ENCODE measurements around the gene PISD. TPM values are rescaled to one million over a fixed set of nuclear protein-coding genes. Genes with fewer than 3 reads are reported as not detected.

PISD gene
- total and polyA plus RNA-seq, 2 donors (not counting 3 experiments of a cell fraction or from before 2014, with no cell fraction given), result 53.4 to 58.0 TPM

DNA sequence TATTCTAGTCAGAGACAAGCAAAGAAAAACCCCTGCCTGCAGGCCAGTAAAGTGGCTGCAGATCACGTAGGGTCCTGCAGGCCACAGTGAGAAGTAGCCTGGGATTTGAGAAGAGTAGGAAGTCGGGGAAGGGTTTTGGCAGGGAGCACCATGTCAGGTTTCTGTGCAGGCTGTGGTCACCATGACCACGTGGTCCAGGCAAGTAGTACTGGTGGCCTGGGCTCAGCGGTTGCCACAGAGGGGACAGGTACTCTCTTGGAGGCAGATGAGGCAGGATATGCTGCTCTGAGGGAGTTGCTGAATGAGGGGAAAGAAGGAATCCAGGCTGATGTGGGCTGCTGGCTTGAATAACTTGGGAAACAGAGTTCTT is 46.5 kb downstream of the PISD start:
- CTCF ChIA-PET, result interaction anchor here (0.5 to 2.4 kb wide), 5 partner anchors 15 to 69 kb away, joined by 3 to 8 read pairs (median 5); no protein-coding TSS in a partner anchor

More for the DNA sequence above, 46.5 kb downstream of the PISD start:
- peaks cover 6% of the 10 kb centered on the region for H3K4me1 ChIP-seq (ENCODE audit: control insufficient read depth, extremely low read depth, insufficient read depth, low read length)
- H3K9ac ChIP-seq (replicated peaks; ENCODE audit: extremely low read depth, insufficient read depth, low read length), result no peak overlapping the region
- FAIRE-seq (no peak), DNase-seq (ENCODE audit: low read depth, low spot score) (no peak)
- H3K9me1 ChIP-seq (replicated peaks; ENCODE audit: control insufficient read depth, extremely low read depth, insufficient read depth, low read length), result no peaks in the 10 kb centered on the region
- BruUV-seq (replicated peaks), result no TSS peak
- intact Hi-C loops (cut with micrococcal nuclease), result no loop called here
- H3K4me2 ChIP-seq (ENCODE audit: insufficient read depth, low read length), result no peak overlapping the region
- H3K9me3 ChIP-seq (replicated peaks; ENCODE audit: control insufficient read depth, insufficient read depth, low read length), result no peaks in the 10 kb centered on the region
- TF ChIP-seq GATA2 (IDR thresholded peaks at IDR 0.05; ENCODE audit: insufficient read depth, insufficient read length, low read depth, low read length) (no peak), POLR2AphosphoS5 (IDR thresholded peaks at IDR 0.05; ENCODE audit: insufficient read depth, low read depth, low read length) (no peak), EZH2 (IDR thresholded peaks at IDR 0.05; ENCODE audit: borderline replicate concordance, low read depth, low read length, severe bottlenecking) (no peak), MYC (IDR thresholded peaks at IDR 0.05; ENCODE audit: low read depth, low read length) (no peak), FOS (IDR thresholded peaks at IDR 0.05; ENCODE audit: borderline replicate concordance, insufficient read depth, low read length) (no peak), JUN (IDR thresholded peaks at IDR 0.05; ENCODE audit: borderline replicate concordance, insufficient read depth, insufficient read length, low read depth) (no peak), POLR2A (IDR thresholded peaks at IDR 0.05; ENCODE audit: low read depth, low read length) (no peak)
- TF ChIP-seq, protein P1, sequence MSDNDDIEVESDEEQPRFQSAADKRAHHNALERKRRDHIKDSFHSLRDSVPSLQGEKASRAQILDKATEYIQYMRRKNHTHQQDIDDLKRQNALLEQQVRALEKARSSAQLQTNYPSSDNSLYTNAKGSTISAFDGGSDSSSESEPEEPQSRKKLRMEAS (IDR thresholded peaks at IDR 0.05; ENCODE audit: insufficient read depth, insufficient read length), result no peak
- TF ChIP-seq, protein P2, sequence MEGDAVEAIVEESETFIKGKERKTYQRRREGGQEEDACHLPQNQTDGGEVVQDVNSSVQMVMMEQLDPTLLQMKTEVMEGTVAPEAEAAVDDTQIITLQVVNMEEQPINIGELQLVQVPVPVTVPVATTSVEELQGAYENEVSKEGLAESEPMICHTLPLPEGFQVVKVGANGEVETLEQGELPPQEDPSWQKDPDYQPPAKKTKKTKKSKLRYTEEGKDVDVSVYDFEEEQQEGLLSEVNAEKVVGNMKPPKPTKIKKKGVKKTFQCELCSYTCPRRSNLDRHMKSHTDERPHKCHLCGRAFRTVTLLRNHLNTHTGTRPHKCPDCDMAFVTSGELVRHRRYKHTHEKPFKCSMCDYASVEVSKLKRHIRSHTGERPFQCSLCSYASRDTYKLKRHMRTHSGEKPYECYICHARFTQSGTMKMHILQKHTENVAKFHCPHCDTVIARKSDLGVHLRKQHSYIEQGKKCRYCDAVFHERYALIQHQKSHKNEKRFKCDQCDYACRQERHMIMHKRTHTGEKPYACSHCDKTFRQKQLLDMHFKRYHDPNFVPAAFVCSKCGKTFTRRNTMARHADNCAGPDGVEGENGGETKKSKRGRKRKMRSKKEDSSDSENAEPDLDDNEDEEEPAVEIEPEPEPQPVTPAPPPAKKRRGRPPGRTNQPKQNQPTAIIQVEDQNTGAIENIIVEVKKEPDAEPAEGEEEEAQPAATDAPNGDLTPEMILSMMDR (IDR thresholded peaks at IDR 0.05; ENCODE audit: extremely low read depth in 1 of 2, insufficient read depth in 1 of 2, low read depth in 1 of 2, low read length in 2 of 2), result no peak
- H3K79me2 ChIP-seq (ENCODE audit: control insufficient read depth, insufficient read depth, low read length), result no peaks in the 10 kb centered on the region
- no peaks in the 10 kb centered on the region for H4K20me1 ChIP-seq (replicated peaks; ENCODE audit: control insufficient read depth, extremely low read depth, insufficient read depth, low read length)
- POLR2A ChIA-PET, result no interaction called here
- no peak overlapping the region for H3K4me3 ChIP-seq (replicated peaks in 1 of 3; ENCODE audit: insufficient read depth in 1 of 3, low read depth in 1 of 3, low read length in 3 of 3)
- no peak overlapping the region for H3K27ac ChIP-seq (ENCODE audit: insufficient read depth, low read depth, low read length)
- peaks cover 2 to 25% of the 10 kb centered on the region in 2 experiments for H3K36me3 ChIP-seq (ENCODE audit: control insufficient read depth in 2 of 2, extremely low read depth in 1 of 2, insufficient read depth in 2 of 2, low read length in 2 of 2)
- H3K27me3 ChIP-seq (ENCODE audit: control insufficient read depth in 2 of 2, insufficient read depth in 2 of 2, low read length in 2 of 2), result no peaks in the 10 kb centered on the region
- dilution Hi-C loops (cut with MboI; ENCODE audit: extremely low pct_ligation_motif_present, low sequenced_read_pairs), result no loop called here
- H2AFZ ChIP-seq (ENCODE audit: low read depth, low read length), result no peak overlapping the region
